NCI-H2081 (cell line): ENCODE measurements around the gene ATG14.
"Not testable (repeated sequence)": the region's sequence is repeated elsewhere in the genome, so short reads cannot be mapped to it uniquely, and the experiment has no call there.

Experiments
- DNase-seq, 2 experiments: peaks; one replicate each; lab custom pipeline; 2025; lab: John Stamatoyannopoulos, UW

ATG14 gene

DNA sequence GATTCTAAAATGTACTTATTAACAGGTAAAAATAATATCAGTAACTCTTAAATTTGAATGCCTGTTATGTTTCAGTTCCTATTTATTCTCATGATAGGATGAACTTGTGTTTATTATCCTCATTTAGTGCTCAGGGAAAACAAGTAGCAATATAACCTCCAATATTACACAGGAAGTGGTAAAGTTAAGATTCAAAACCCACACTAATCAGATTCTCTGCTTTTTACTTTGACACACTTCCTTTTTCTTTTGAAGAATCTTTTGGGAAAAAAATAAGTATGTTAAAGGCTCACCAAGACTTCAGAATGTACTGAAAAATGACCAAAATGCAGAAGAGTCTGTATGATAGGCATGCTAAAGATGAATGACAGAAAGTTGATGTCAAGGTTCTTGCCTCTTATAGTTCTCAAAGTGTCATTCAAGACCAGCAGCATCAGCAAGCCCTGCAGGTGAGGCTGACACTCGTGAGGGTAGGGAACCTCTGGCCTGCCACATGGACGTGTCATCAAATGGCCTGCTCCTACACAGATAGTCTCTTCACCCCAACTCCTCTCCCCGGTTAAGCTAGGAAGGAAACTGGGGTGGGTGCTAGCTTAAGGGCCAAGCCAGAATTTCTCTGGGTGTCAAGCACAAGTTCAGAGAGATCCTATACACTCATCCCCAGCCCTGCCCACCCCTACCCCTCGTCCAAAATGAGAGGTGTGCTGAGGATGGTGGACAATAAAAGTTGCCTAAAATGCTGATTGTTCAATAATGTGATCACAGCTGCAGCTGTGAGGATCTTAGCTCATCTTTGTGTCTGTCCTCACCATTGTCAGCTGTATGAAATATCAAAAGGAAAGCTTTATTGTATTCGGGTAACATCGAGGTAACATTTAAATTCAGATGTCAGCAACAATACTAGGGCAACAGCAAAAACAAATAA lies 22.5 kb upstream of the ATG14 start:
- no peak for DNase-seq

DNA sequence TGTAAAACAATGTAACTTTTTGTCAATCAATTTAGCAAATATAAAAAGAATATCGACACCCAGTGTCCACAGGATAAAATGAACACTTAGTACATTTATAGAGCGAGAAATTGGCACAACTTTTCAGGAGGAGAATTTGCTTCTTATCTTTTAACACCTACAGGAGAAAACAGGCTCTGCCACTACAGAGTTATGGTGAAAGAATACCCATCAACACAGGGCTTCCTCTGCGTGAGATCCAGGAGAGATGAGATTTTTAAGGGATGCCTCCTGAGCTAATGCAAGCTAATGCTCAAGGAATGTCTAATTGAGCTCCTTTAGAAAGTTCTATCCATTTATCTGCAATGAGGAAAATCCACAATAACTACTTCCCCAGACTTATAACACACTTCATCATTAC lies 21.0 kb upstream of the ATG14 start:
- no peak for DNase-seq

DNA sequence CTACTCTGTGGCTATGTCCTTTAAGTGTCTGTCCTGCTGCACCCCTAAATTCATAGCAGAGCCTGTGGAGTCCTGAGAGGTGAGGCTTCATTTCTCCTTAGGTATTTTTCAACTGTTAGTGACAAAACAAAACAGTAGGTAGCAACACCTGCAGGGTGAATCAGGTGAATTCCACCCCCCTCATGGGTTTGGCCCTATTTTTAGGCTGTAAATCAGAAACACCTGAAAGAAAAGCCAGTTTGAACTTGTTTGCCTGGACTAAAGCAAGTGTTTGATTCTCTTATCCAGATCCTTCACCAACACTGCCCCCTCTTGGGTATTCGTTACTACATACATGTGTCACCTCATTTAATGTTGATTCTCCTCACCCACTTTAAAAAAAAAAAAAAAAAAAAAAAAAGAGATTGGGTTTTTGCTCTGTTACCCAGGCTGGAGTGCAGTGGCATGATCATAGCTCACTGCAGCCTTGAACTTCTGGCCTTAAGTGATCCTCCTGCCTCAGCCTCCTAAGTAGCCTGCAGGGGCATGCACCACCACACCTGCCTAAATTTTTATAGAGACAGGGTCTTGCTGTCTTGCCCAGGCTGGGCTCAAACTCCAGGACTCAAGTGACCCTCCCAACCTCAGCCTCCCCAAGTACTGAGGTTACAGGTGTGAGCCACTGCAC lies 18.5 kb upstream of the ATG14 start:
- peak; percentile 37 to 70 for DNase-seq

DNA sequence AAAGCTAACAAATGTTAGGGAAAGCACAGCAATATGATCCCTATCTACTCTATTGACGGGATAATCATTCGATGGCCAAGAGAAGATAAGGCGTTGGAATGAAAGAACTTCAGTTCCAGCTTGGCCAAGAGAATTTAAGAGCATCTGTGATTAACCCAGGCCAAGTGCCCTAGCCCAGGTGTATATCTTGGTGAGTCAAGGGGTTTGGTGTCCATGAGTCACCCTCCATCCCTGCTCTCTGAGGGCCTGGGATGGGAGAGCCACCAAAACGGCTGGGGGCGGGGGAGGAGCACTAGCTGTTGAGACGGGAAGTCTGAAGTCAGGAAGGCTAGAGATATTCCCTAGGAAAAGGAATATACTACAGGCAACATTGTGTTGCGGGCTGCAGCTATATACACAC lies 15.8 kb upstream of the ATG14 start:
- no peak for DNase-seq

DNA sequence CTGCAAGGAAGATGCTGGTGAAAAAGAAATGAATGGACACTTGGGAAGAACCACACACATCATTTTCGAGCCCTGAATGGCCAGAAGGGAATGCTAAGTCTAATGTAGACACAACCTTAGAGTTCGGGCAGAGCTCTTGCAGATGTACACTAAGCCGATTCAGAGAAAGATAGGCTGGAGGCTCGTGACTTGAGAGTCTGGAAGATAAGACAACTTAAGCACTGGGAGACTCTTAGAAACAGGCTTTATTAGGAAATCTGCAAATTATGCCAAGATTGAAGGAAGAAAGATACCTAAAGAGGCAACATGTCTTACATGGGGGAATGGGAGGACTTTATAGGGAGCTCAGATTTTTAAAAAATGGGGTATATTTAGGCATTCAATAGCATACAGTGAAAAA lies 15.3 kb upstream of the ATG14 start:
- DNase-seq = no peak

- no peak for DNase-seq
Measured at GRCh38 chr14:55425091-55425490, 13.5 kb upstream of the ATG14 start.

DNA sequence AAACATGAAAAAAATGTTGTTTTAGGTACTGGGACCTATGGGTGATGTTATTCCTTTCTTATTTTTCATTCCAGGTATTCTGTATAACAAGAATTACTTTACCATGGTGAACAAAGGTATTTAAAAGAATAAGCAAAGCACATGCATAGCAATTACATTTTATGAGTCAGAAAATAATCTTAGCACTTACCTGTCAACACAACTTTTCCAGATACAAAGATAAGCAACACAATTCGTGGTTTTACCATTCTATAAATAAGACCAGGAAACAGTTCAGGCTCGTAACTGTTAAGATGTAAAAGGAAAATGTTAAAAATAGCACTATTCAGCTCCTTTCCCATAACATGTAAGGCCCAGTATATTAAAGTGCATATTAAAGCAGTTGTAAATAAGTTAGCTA lies 12.3 kb upstream of the ATG14 start:
- no peak for DNase-seq

- not testable (repeated sequence) for DNase-seq
Measured at GRCh38 chr14:55422338-55422737, 10.7 kb upstream of the ATG14 start.

DNA sequence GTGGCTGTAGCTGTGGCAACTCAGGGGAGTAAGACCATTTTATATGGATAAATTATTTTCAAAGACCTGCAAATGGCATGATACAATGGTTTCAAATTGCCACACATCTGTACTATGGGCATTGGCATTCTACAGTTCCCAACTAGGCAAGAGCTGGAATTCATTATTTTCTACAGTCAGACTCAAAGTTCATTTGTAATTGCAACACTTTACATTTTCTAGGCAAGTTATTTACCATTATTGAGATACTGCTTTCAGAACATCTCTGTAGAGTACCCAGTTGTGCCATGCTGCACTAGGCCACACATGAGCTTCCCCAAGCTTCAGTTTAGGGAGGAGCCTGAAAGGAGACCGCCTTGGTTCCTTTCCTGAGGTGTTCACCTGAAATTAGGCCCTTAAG lies 8.0 kb upstream of the ATG14 start:
- no peak for DNase-seq

DNA sequence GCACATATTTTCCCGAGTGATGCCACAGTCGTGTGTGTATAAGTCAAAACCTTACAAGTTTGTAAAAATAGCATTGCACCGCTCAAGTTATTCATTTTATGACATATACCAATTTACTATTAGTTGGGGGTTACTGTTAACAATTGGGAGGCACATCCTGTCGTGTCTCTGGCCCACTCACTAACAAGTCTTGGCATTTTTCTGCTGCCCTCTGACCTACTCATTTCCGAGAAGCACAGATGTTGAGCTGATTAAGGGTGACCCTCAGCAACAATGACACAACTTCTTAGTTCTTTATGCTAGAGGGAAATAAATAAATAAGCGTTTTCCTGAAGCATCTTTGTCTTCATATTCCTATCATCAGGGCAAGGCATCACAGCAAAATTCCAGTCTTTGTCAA lies 6.8 kb upstream of the ATG14 start:
- DNase-seq = no peak

GRCh38 chr14:55417955-55418354 lies 6.3 kb upstream of the ATG14 start:
- no peak for DNase-seq

- peak; percentile 18 to 34 for DNase-seq
Measured at GRCh38 chr14:55416866-55417265, 5.2 kb upstream of the ATG14 start.

GRCh38 chr14:55414551-55414950 lies 2.9 kb upstream of the ATG14 start:
- DNase-seq = no peak

DNA sequence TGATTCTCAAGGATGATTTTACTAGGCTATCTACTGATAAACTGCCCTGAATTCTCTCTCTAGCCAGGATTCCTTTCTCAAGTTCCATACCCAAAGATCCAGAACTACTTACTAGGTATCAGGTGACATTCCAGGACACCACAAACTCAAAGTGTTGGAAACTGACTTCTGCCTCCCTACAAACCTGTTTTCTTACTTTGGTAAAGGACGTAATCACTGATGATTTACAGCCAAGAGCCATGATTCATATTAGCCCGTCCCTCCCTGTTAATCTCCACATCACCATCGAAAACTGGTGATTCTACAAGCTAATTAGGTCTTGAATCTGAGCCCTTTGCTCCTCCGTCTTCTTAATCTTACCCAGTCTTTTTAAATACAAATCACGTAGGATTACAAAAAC lies 1.0 kb upstream of the ATG14 start:
- no peak for DNase-seq

GRCh38 chr14:55410876-55411275 lies 754 bp downstream of the ATG14 start:
- DNase-seq = no peak

- DNase-seq = no peak
Measured at GRCh38 chr14:55404173-55404854, 7.3 kb downstream of the ATG14 start.

GRCh38 chr14:55401751-55402150 lies 9.9 kb downstream of the ATG14 start:
- DNase-seq = no peak

- DNase-seq = no peak
Measured at GRCh38 chr14:55399852-55400251, 11.8 kb downstream of the ATG14 start.

GRCh38 chr14:55399183-55399582 lies 12.4 kb downstream of the ATG14 start:
- DNase-seq = no peak

DNA sequence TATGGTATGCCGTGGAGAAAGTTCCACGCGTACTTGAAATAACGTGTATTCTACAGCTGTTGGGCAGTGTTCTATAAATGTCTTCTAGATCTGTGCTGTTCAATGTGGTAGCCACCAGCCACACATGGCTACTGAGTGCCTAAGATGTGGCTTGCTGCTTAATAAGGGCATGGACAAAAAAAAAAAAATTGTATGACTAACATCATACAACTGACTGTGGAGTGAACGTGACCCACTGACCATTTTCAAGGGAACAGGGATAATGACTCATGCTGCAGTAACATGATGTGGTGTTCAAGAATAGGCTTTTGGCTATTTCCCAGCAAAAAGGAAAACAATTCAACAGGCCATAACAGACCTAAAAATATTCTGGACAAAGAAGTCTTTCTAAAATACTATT lies 13.0 kb downstream of the ATG14 start:
- DNase-seq = no peak

DNA sequence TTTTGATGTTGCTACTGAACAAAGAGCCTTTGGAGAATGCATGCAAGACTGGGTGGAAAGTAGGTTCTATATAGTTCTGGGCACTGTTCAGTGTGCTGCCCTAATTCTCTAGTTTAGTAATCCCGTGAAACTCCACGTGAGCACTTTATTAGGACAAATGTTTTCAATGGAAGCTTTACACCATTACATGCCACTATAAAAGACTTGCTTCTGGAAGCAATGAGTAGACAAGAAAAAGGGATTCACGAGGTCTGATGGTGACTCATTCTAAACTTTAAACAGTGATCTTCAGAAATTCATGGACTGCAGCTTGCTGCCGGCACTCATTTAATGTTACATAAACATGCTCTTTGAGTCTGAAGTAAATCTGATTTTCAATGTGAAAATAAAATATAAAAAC lies 22.3 kb downstream of the ATG14 start:
- DNase-seq = no peak

- DNase-seq = no peak
Measured at GRCh38 chr14:55388160-55388559, 23.5 kb downstream of the ATG14 start.

DNA sequence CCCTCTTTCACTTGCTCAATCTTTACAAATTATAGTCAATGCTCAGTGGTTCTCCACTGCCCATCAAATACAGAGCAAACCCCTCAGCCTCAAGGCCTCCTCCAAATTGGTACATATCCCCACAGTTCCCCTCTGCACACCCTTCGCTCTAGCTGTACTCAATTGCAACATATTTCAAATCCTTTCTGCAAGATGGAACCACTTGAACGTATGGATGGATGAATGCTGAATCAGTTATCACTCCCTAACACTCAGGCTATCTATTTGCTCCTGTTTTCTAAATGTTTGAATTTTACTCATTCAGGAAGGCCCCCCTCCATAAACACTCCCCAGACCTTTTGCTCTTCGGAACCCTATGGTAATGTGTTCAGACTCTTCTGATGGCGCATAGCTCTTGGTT lies 24.5 kb downstream of the ATG14 start:
- no peak for DNase-seq
